Prostate gland (tissue), 2 donors: ENCODE data around the gene CPED1. TPM values are rescaled to one million over a fixed set of nuclear protein-coding genes. Genes with fewer than 3 reads are reported as not detected.

Experiments
- DNase-seq: peaks from one replicate; pipeline ENCODE4 v3.0.0-alpha.2; 2019; ENCODE audit warnings: low spot score
- H3K27ac ChIP-seq, 2 donors: fragments of 200-600 bp; sonication (generic); 2 replicates each; pipeline ENCODE4 v1.5.1; 2017 to 2019
- H3K27me3 ChIP-seq: fragments of 200-600 bp; sonication (generic); replicated peaks from 2 replicates; pipeline ENCODE4 v1.5.1; 2019; ENCODE audit not compliant: insufficient read depth
- H3K36me3 ChIP-seq, 2 donors: fragments of 200-600 bp; sonication (generic); 1 replicate in 1 of 2; 2 replicates in 1 of 2; pipeline versions ENCODE4 v1.5.1 to v1.8.1; 2017 to 2019
- H3K4me1 ChIP-seq: fragments of 200-600 bp; sonication (generic); replicated peaks from 2 replicates; pipeline ENCODE4 v1.5.1; 2019
- H3K4me3 ChIP-seq, 2 donors: fragments of 200-600 bp; sonication (generic); 2 replicates each; pipeline ENCODE4 v1.5.1; 2017 to 2019
- H3K9me3 ChIP-seq: fragments of 200-600 bp; sonication (generic); 2 replicates; pipeline ENCODE4 v1.5.1; 2017
- CTCF ChIP-seq, 4 experiments: fragments of 200-600 bp in 2 of 4; fragments of 450-650 bp in 2 of 4; sonication (generic) in 2 of 4; IDR thresholded peaks; 1 replicate in 3 of 4; 2 replicates in 1 of 4; pipeline ENCODE4 v1.5.1; 2016 to 2019; ENCODE audit warnings: antibody characterized with exemption in 4 of 4, mild to moderate bottlenecking in 2 of 4, moderate library complexity in 2 of 4
- POLR2A ChIP-seq: fragments of 450-650 bp; IDR thresholded peaks from one replicate; pipeline ENCODE4 v1.6.1; 2016; ENCODE audit warnings: antibody characterized with exemption, mild to moderate bottlenecking
- POLR2AphosphoS5 ChIP-seq: sonication (generic); formaldehyde crosslinking; IDR thresholded peaks from one replicate; pipeline ENCODE4 v1.6.1; 2017; ENCODE audit warnings: antibody characterized with exemption
- WGBS: methylation state at CpG from one replicate; pipeline ENCODE4 v1.1.5; 2018; 5-methylcytosine and 5-hydroxymethylcytosine counted together
- intact Hi-C: fragments of 100-400 bp; cut with DNase I; formaldehyde crosslinking; loops from one replicate; pipeline ENCODE4 v1.14.2; 2022
- total RNA-seq, 2 donors: library from RNA; depleted of rRNA; stranded (reverse); fragments of >200 nt; gene quantifications; one replicate each; pipeline ENCODE4 v1.1.0, GENCODE V29; 2016

CPED1 gene
- total RNA-seq, 2 donors from 2014 or later: 10.7 to 23.3 TPM

GRCh38 chr7:121274467-121274866 lies 286.0 kb downstream of the CPED1 start:
- intact Hi-C loops: no loop called here
- no peak for TF ChIP-seq POLR2AphosphoS5

GRCh38 chr7:121275204-121275603 lies 286.7 kb downstream of the CPED1 start:
- no peak overlapping the region for H3K4me3 ChIP-seq
- H3K27ac ChIP-seq: no peak overlapping the region
- 63% methylated on average over 3 of the region's 3 CpGs for WGBS
- TF ChIP-seq POLR2A (no peak), POLR2AphosphoS5 (no peak), CTCF (IDR thresholded peaks at IDR 0.05) (no peak)
- DNase-seq: no peak
- H3K9me3 ChIP-seq: no peaks in the 10 kb centered on the region
- peaks cover 3% of the 10 kb centered on the region for H3K27me3 ChIP-seq
- H3K4me1 ChIP-seq: no peaks in the 10 kb centered on the region
- intact Hi-C loops: no loop called here
- H3K36me3 ChIP-seq: no peaks in the 10 kb centered on the region

More at GRCh38 chr7:121274467-121274866, 286.0 kb downstream of the CPED1 start:
- no peak overlapping the region for H3K4me3 ChIP-seq
- H3K9me3 ChIP-seq: no peaks in the 10 kb centered on the region
- no peaks in the 10 kb centered on the region for H3K4me1 ChIP-seq
- DNase-seq: no peak
- H3K36me3 ChIP-seq: no peaks in the 10 kb centered on the region
- 60% methylated on average over 2 of the region's 2 CpGs for WGBS
- no peak overlapping the region for H3K27ac ChIP-seq
- peaks cover 3% of the 10 kb centered on the region for H3K27me3 ChIP-seq

GRCh38 chr7:121276313-121276712 lies 287.8 kb downstream of the CPED1 start:
- Histone ChIP-seq H3K9me3 (no peaks in the 10 kb centered on the region), H3K4me1 (no peaks in the 10 kb centered on the region), H3K27me3 (peaks cover 3% of the 10 kb centered on the region), H3K4me3 (no peak overlapping the region), H3K27ac (no peak overlapping the region), H3K36me3 (no peaks in the 10 kb centered on the region)
- 80% methylated on average over 3 of the region's 3 CpGs for WGBS
- TF ChIP-seq CTCF (IDR thresholded peaks at IDR 0.05) (no peak), POLR2AphosphoS5 (no peak), POLR2A (no peak)
- no peak for DNase-seq
- intact Hi-C loops: no loop called here

GRCh38 chr7:121278120-121279021 lies 289.9 kb downstream of the CPED1 start:
- H3K27ac ChIP-seq: no peak overlapping the region
- no peaks in the 10 kb centered on the region for H3K36me3 ChIP-seq
- WGBS: 66% methylated on average over 2 of the region's 2 CpGs
- no peaks in the 10 kb centered on the region for H3K4me1 ChIP-seq
- no peaks in the 10 kb centered on the region for H3K9me3 ChIP-seq
- no peaks in the 10 kb centered on the region for H3K27me3 ChIP-seq
- TF ChIP-seq POLR2AphosphoS5 (no peak), CTCF (IDR thresholded peaks at IDR 0.05) (no peak), POLR2A (no peak)
- no peak for DNase-seq
- H3K4me3 ChIP-seq: no peak overlapping the region
- intact Hi-C loops: no loop called here

GRCh38 chr7:121279060-121279620 lies 290.6 kb downstream of the CPED1 start:
- intact Hi-C loops: no loop called here
- WGBS: 97% methylated on average over 2 of the region's 2 CpGs
- H3K9me3 ChIP-seq: no peaks in the 10 kb centered on the region
- no peaks in the 10 kb centered on the region for H3K4me1 ChIP-seq
- TF ChIP-seq POLR2AphosphoS5 (no peak), POLR2A (no peak), CTCF (IDR thresholded peaks at IDR 0.05) (no peak)
- no peak overlapping the region for H3K4me3 ChIP-seq
- DNase-seq: no peak
- H3K27ac ChIP-seq: no peak overlapping the region
- no peaks in the 10 kb centered on the region for H3K27me3 ChIP-seq
- H3K36me3 ChIP-seq: no peaks in the 10 kb centered on the region
